Tibial artery (tissue), 4 donors: Measurements from ENCODE around the gene ASPRV1.
"Not testable (repeated sequence)": the region's sequence is repeated elsewhere in the genome, so short reads cannot be mapped to it uniquely, and the experiment has no call there.

Experiments used
- DNase-seq, 2 donors: peaks; one replicate each; pipeline ENCODE4 v3.0.0-alpha.2; 2019
- H3K27ac ChIP-seq, 2 donors: fragments of 200-600 bp; sonication (generic) in 1 of 2; 1 replicate in 1 of 2; 2 replicates in 1 of 2; pipeline ENCODE4 v1.5.1; 2018 to 2019; ENCODE audit warnings: mild to moderate bottlenecking in 1 of 2
- H3K27me3 ChIP-seq, 2 donors: fragments of 200-600 bp; sonication (generic) in 1 of 2; one replicate each; pipeline versions ENCODE4 v1.5.1 to v1.6.0; 2016 to 2019
- H3K36me3 ChIP-seq, 3 donors: fragments of 200-600 bp; sonication (generic) in 2 of 3; one replicate each; pipeline ENCODE4 v1.5.1; 2016 to 2019; ENCODE audit warnings: mild to moderate bottlenecking in 2 of 3
- H3K4me1 ChIP-seq, 4 donors: fragments of 200-600 bp; sonication (generic) in 2 of 4; 1 replicate in 3 of 4; 2 replicates in 1 of 4; pipeline ENCODE4 v1.5.1; 2016 to 2019
- H3K4me3 ChIP-seq, 2 donors: fragments of 200-600 bp; sonication (generic) in 1 of 2; 1 replicate in 1 of 2; 2 replicates in 1 of 2; pipeline ENCODE4 v1.5.1; 2018 to 2019; ENCODE audit warnings: mild to moderate bottlenecking in 2 of 2
- H3K9me3 ChIP-seq, 3 donors: fragments of 200-600 bp; sonication (generic) in 1 of 3; one replicate each; pipeline ENCODE4 v1.5.1; 2016 to 2019
- intact Hi-C: fragments of 100-400 bp; cut with DNase I; formaldehyde crosslinking; loops from one replicate; pipeline ENCODE4 v1.15.0; 2023; ENCODE audit warnings: low total_unique reads
- TF ChIP-seq, protein P1 (sequence below), 2 experiments: fragments of 200-600 bp in 1 of 2; fragments of 450-650 bp in 1 of 2; IDR thresholded peaks; one replicate each; pipeline ENCODE4 v1.5.1; 2017 to 2019; ENCODE audit warnings: antibody characterized with exemption in 2 of 2, mild to moderate bottlenecking in 1 of 2, moderate library complexity in 1 of 2

Gene ASPRV1

DNA sequence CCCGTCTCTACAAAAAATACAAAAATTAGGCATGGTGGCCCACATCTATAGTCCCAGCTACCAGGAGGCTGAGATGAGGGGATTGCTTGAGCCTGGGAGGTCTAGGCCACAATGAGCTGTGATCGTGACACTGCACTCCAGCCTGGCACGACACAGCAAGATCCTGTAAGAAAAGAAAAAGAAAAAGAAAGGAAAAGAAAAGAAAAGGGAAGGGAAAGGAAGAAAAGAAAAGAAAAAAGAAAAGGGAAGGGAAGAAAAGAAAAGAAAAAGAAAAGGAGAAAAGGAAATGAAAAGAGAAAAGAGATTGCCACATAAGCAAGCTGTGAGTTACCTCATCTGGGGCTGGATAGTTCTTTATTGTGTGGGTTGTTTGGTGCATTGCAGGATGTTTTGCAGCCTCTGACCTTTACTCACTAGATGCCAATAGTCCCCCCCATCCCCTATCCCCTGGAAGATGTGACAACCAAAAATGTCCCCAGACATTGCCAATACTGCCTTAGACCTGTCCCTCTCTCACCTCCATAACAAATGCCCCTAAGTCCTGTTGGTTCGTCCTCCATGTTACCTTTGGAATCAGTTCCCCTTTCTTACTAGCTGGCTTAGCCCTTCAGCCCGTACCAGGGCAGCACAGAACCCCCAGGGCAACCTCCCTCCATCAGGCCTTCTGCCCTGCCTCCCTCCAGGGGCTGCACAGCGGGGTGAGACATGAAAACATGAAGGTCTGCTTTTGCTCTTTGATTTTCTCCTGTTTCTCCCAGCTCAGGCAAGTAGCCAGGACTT is 8.9 kb downstream of the ASPRV1 start:
- H3K27me3 ChIP-seq = peaks cover 0 to 13% of the 10 kb centered on the region in 2 donors
- TF ChIP-seq, protein P1, sequence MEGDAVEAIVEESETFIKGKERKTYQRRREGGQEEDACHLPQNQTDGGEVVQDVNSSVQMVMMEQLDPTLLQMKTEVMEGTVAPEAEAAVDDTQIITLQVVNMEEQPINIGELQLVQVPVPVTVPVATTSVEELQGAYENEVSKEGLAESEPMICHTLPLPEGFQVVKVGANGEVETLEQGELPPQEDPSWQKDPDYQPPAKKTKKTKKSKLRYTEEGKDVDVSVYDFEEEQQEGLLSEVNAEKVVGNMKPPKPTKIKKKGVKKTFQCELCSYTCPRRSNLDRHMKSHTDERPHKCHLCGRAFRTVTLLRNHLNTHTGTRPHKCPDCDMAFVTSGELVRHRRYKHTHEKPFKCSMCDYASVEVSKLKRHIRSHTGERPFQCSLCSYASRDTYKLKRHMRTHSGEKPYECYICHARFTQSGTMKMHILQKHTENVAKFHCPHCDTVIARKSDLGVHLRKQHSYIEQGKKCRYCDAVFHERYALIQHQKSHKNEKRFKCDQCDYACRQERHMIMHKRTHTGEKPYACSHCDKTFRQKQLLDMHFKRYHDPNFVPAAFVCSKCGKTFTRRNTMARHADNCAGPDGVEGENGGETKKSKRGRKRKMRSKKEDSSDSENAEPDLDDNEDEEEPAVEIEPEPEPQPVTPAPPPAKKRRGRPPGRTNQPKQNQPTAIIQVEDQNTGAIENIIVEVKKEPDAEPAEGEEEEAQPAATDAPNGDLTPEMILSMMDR (IDR thresholded peaks at IDR 0.05) = no peak
- DNase-seq = no peak
- H3K4me1 ChIP-seq = peaks cover 0 to 5% (median 2%) of the 10 kb centered on the region in 4 donors
- H3K36me3 ChIP-seq = no peaks in the 10 kb centered on the region
- intact Hi-C loops = no loop called here
- H3K27ac ChIP-seq = no peak overlapping the region
- H3K9me3 ChIP-seq = no peaks in the 10 kb centered on the region
- no peak overlapping the region for H3K4me3 ChIP-seq

DNA sequence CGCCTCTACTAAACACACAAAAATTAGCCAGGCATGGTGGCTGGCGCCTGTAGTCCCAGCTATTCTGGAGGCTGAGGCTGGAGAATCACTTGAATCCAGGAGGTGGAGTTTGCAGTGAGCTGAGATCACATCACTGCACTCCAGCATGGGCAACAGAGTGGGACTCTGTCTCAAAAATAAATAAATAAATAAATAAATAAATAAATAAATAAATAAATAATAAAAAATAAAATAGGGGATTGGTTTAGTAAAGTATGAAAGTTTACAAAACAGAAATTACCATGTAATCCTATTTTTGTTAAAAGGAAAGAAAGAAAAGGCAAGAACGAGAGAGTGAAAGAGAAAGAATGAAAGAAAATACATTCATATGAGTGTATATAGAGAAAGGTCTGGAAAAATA is 10.8 kb downstream of the ASPRV1 start:
- intact Hi-C loops, H3K4me3 ChIP-seq, H3K36me3 ChIP-seq, H3K27ac ChIP-seq, H3K9me3 ChIP-seq, DNase-seq, H3K4me1 ChIP-seq: not testable (repeated sequence)
- peaks cover 0 to 13% of the 10 kb centered on the region in 2 donors for H3K27me3 ChIP-seq

DNA sequence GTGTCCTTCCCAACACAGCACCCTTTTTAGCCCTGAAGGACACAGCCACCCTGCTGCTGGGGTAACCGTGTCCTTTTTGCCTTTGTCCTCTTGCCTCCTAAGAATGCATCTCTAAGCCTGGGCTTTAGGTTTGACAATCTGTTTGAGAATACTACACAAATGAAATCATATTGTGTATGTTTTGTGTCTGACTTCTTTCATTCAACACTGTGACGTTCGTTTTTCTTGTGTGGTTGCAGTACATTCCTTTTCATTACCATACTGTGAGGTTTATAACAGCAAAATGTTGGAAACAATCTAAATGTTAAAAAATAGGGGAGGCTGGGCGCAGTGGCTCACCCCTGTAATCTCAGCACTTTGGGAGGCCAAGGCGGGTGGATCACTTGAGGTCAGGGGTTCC is 11.2 kb downstream of the ASPRV1 start:
- Histone ChIP-seq H3K9me3 (no peaks in the 10 kb centered on the region), H3K27ac (no peak overlapping the region), H3K4me1 (peaks cover 0 to 5% (median 2%) of the 10 kb centered on the region in 4 donors), H3K4me3 (no peak overlapping the region), H3K27me3 (peaks cover 0 to 13% of the 10 kb centered on the region in 2 donors), H3K36me3 (no peaks in the 10 kb centered on the region)
- TF ChIP-seq, protein P1 (IDR thresholded peaks at IDR 0.05) = no peak
- no peak for DNase-seq
- intact Hi-C loops = no loop called here

DNA sequence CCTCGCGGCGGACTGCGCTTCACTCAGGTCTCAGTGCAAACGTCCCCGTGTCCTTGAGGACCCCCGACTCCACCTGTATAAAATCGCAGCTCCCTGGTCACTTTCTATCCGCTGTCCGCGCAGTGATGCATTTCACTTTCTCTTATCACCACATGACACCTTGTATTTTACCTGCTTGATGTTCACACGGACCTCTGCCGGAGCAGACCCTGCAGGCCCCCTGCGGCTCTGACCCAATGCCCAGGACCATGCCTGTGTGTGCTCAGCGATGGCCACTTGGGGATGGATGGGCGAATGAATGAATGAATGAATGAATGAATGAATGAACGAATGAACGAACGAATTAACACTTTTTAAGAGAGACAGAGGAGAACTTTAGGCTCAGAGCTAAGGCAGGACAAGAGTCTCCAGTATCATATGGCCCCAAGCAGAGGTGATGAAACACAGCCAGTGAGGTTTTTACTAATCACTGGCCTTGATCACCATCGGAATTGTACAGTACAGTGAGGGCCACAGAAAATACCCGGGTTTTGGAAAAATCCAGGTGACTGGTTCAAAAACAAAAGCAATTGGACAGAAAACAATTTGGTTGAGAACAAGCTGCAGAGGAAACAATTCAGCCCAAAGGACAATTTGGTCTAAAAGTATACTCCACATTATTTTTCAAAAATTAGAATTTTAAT is 12.3 kb downstream of the ASPRV1 start:
- Histone ChIP-seq H3K27me3 (peaks cover 0 to 13% of the 10 kb centered on the region in 2 donors), H3K4me3 (no peak overlapping the region), H3K36me3 (no peaks in the 10 kb centered on the region), H3K4me1 (peaks cover 0 to 5% (median 2%) of the 10 kb centered on the region in 4 donors), H3K9me3 (no peaks in the 10 kb centered on the region), H3K27ac (no peak overlapping the region)
- intact Hi-C loops = no loop called here
- no peak for DNase-seq
- TF ChIP-seq, protein P1 (IDR thresholded peaks at IDR 0.05) = no peak

DNA sequence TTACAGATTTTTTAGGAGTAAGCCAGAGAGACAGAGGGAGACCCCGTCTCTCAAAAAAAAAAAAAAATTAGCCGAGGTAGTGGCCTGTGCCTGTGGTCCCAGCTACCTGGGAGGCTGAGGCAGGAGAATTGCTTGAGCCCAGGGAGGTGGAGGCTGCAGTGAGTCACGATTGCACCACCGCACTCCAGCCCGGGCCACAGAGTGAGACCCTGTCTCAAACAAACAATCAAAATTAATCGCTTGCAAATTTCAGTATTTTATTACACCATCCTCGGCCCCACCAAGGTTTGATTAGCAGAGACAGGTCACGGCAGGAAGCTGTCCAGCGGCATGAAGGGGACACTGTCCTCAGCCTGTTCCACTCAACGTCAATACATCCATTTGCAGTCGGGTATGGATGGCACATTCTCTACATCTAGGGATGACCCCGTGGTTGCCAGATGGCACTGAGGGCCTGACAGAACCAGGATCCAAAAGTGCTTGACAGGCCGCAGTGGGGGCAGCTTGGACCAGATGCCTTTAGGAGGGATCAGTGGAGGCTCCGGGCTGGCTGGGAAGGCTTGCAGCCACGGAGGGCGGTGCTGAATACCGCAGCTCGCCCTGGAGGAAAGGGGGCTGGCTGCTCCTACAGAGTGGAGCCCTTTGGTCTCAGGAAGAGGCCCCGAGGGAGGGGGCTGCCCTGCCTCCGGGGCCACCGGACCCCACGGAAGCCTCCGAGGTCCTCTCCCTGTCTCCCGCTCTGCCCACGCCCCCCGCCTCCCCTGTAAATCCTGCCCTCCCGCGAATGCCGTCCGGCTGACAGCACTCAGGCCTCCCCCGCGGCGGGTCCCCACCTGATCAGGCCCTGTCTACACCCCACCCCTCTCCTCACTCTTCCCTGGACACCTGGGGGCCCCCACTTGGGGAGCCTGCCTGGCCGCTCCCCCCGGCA is 13.1 kb downstream of the ASPRV1 start:
- no peak overlapping the region for H3K27ac ChIP-seq
- intact Hi-C loops = no loop called here
- H3K27me3 ChIP-seq = peaks cover 0 to 13% of the 10 kb centered on the region in 2 donors
- peaks cover 0 to 5% (median 2%) of the 10 kb centered on the region in 4 donors for H3K4me1 ChIP-seq
- DNase-seq = no peak
- H3K9me3 ChIP-seq = no peaks in the 10 kb centered on the region
- TF ChIP-seq, protein P1 (IDR thresholded peaks at IDR 0.05) = no peak
- H3K4me3 ChIP-seq = no peak overlapping the region
- peaks cover 0 to 8% (median 5%) of the 10 kb centered on the region in 3 donors for H3K36me3 ChIP-seq
